Heart left ventricle (tissue), 13 donors: ENCODE results near the gene ENDOU.

Experiments
- CTCF ChIP-seq, 12 donors: fragments of 200-600 bp; sonication (generic) in 4 of 12; IDR thresholded peaks; one replicate each; pipeline versions ENCODE4 v1.5.0 to v1.8.0; 2018 to 2022; ENCODE audit warnings: antibody characterized with exemption in 12 of 12, mild to moderate bottlenecking in 5 of 12
- POLR2A ChIP-seq, 2 donors: fragments of 450-650 bp; IDR thresholded peaks; one replicate each; pipeline ENCODE4 v1.6.1; 2017; ENCODE audit warnings: antibody characterized with exemption in 2 of 2, mild to moderate bottlenecking in 2 of 2, moderate library complexity in 2 of 2
- donor health status: ischemic (EF 13 %, LVEDD 7.1; RV severe dilation, severe dysfunction).
- donor health status: DM: no; HTN: yes; CAD: no.
- donor health status: DM: no; HTN: no; CAD: no.
- donor health status: ischemic (EF 25% LVEDD 6.9; RV normal size, moderate dysfunction).
- donor health status: ischemic (EF 25% LVEDD 5.7; RV mildly dilated, moderate dysfunction).
- donor health status: ischemic (EF 35%, LVEDD 5.7; RV mildly dilated, moderate dysfunction).
- donor health status: nonischemic (EF 11% LVEDD 7.7; RV severe dilation, severe dysfunction).
- donor health status: DM: yes; HTN: yes; CAD: no.
- donor health status: PGD.
- donor health status: ischemic (EF 29% LVEDD 5.4; RV normal size, mild dysfunction).
- donor health status: nonischemic (EF 23%, LVEDD 6.1; RV moderate dilation, normal function).

- TF ChIP-seq CTCF (IDR thresholded peaks at IDR 0.05) (no peak), POLR2A (IDR thresholded peaks at IDR 0.05) (no peak)
Observed at GRCh38 chr12:47745485-47746041, 20.3 kb upstream of the ENDOU start.
